NCI-H82 treated with DMSO at 0.1 percent for 48 hours (cell line): Measurements from ENCODE around the gene PPID.
"Not testable (repeated sequence)": the region's sequence is repeated elsewhere in the genome, so short reads cannot be mapped to it uniquely, and the experiment has no call there.

ENCODE experiments used
- DNase-seq: peaks from one replicate; lab custom pipeline; 2025; ENCODE audit not compliant: unreplicated experiment; lab: John Stamatoyannopoulos, UW

The PPID gene

GRCh38 chr4:158669310-158669709, 53.9 kb downstream of the PPID start:
- DNase-seq: no peak

DNA sequence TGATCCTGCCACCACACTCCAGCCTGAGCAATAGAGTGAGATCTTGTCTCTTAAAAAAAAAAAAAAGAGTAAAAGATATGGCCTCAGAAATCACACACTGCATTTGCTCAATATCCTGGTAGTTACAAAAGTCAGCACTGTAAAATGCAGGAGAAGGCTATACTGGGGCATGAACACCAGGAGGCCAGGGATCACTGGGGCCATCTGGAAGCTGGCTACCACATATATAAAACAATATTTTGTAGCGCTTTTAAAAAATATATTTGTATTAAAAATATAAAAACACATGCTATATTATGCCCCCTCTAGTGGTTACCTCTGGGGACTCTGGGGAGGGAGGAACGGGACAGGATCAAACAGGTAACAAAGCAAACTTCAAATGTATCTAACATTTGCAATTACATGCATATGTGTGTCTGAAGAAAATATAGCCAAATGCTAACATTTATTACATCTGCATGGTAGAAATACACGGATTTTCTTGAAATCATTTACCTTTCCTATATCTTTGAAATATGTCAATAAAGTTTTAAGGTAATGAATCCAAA, 55.5 kb downstream of the PPID start:
- no peak for DNase-seq

DNA sequence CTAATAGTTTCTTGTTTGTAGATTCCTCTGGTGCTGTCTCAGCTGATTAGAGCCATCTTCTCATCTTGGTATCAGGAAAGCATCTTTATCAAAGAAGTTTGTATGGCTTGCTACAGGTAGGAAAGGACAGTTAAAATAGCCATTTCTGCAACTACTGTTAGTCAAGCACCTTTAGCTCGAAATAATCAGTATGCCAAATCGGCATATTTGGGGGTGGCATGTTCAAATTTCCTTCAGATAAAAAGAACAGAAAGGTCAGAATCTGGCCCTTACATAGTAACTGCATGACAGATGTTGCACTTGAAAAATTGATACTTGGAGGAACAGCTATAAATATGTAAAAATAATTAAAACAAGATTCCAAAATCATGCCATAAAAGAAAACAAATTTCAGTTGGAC, 56.3 kb downstream of the PPID start:
- DNase-seq: no peak

DNA sequence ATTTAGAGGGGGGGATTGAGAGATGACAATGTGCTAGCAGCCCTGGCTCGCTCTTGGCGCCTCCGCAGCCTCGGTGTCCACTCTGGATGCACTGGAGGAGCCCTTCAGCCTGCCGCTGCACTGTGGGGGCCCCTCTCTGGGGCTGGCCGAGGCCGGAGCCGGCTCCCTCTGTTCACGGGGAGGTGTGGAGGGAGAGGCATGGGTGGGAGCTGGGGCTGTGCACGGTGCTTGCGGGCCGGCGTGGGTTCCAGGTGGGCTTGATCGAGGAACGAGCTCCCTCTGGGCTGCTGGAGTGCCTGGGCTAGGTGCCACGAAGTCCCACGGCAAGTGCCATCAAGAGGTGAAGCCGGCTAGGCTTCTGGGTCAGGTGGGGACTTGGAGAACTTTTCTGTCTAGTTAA, 58.4 kb downstream of the PPID start:
- no peak for DNase-seq

GRCh38 chr4:158663707-158664625, 59.2 kb downstream of the PPID start:
- DNase-seq: not testable (repeated sequence)

GRCh38 chr4:158663255-158663654, 59.9 kb downstream of the PPID start:
- DNase-seq: not testable (repeated sequence)
